OCI-LY1 (cell line): ENCODE measurements around the gene CCDC97.

ENCODE experiments used
- EZH2 ChIP-seq: fragments of 200-600 bp; sonication (generic), shearing (Covaris generic); IDR thresholded peaks from 2 replicates; pipeline ENCODE4 v1.8.0; 2017; ENCODE audit warnings: borderline replicate concordance, mixed run types, mild to moderate bottlenecking, antibody characterized with exemption, low read length, moderate library complexity, mixed read lengths
- TF ChIP-seq, protein P1 (sequence below): fragments of 200-600 bp; sonication (generic), shearing (Covaris generic); IDR thresholded peaks from 2 replicates; pipeline ENCODE4 v1.5.1; 2017; ENCODE audit warnings: mild to moderate bottlenecking, antibody characterized with exemption, low read length, moderate library complexity, mixed read lengths

DNA sequence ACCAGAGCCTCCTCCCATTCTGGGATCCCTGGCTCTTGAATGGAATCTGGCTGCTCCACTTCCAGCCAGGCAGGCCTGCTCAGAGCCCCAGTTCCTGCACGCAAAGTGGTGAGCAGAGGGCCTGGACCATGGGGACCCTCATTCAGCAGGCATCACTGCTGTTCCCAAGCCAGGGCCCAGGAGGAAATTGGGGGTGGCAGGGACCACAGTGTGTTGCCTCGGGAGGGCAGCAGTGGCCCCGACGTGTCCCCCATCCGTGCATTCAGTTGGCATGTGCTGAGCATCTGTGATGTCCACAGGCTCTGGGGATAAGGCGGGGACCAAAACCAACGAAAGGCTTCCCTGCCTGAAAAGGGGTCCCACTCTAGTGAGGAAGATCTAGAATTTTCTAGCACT lies 11.2 kb downstream of the CCDC97 start:
- TF ChIP-seq, protein P1, sequence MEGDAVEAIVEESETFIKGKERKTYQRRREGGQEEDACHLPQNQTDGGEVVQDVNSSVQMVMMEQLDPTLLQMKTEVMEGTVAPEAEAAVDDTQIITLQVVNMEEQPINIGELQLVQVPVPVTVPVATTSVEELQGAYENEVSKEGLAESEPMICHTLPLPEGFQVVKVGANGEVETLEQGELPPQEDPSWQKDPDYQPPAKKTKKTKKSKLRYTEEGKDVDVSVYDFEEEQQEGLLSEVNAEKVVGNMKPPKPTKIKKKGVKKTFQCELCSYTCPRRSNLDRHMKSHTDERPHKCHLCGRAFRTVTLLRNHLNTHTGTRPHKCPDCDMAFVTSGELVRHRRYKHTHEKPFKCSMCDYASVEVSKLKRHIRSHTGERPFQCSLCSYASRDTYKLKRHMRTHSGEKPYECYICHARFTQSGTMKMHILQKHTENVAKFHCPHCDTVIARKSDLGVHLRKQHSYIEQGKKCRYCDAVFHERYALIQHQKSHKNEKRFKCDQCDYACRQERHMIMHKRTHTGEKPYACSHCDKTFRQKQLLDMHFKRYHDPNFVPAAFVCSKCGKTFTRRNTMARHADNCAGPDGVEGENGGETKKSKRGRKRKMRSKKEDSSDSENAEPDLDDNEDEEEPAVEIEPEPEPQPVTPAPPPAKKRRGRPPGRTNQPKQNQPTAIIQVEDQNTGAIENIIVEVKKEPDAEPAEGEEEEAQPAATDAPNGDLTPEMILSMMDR, result no peak
- no peak for TF ChIP-seq EZH2
